HepG2 (cell line): ENCODE measurements around the gene ATXN1L. TPM values are rescaled to one million over a fixed set of nuclear protein-coding genes. Genes with fewer than 3 reads are reported as not detected.
A peak's percentile ranks its signal among the peaks of the same experiment; 100 is the strongest.

Source experiments
- AHDC1 ChIP-seq: sonication (generic); formaldehyde crosslinking; IDR thresholded peaks from 2 replicates; pipeline ENCODE4 v1.5.1; 2020; ENCODE audit warnings: mild to moderate bottlenecking, missing genetic modification reagents, borderline replicate concordance
- BATF2 ChIP-seq: sonication (generic); formaldehyde crosslinking; IDR thresholded peaks from 2 replicates; pipeline ENCODE4 v1.8.0; 2022; ENCODE audit warnings: mild to moderate bottlenecking, missing genetic modification reagents, moderate library complexity
- ELF3 ChIP-seq: IDR thresholded peaks from 2 replicates; pipeline ENCODE4 v1.6.1; 2016; ENCODE audit warnings: missing genetic modification reagents, missing compliant biosample characterization
- EZH2 ChIP-seq: conservative IDR thresholded peaks from 2 replicates; pipeline ENCODE4 v1.6.1; 2012; ENCODE audit warnings: mild to moderate bottlenecking, low read depth, low read length, moderate library complexity
- GATAD1 ChIP-seq: IDR thresholded peaks from 2 replicates; pipeline ENCODE4 v1.6.1; 2016; ENCODE audit warnings: missing genetic modification reagents, missing compliant biosample characterization
- GPBP1L1 ChIP-seq: sonication (generic); formaldehyde crosslinking; IDR thresholded peaks from 2 replicates; pipeline ENCODE4 v1.5.0; 2020; ENCODE audit warnings: mild to moderate bottlenecking, missing genetic modification reagents
- GRHL1 ChIP-seq: sonication (generic); formaldehyde crosslinking; conservative IDR thresholded peaks from 2 replicates; pipeline ENCODE4 v1.8.0; 2022; ENCODE audit warnings: missing genetic modification reagents
- ISL2 ChIP-seq: sonication (generic); formaldehyde crosslinking; IDR thresholded peaks from 2 replicates; pipeline ENCODE4 v1.5.0; 2020; ENCODE audit warnings: missing genetic modification reagents
- MED8 ChIP-seq: sonication (generic); formaldehyde crosslinking; IDR thresholded peaks from 2 replicates; pipeline ENCODE4 v1.8.1; 2023; ENCODE audit warnings: mild to moderate bottlenecking, missing genetic modification reagents; ENCODE audit not compliant: insufficient replicate concordance
- SNAPC2 ChIP-seq: sonication (generic); formaldehyde crosslinking; IDR thresholded peaks from 2 replicates; pipeline ENCODE4 v1.8.1; 2022; ENCODE audit warnings: mild to moderate bottlenecking, missing genetic modification reagents
- ZBTB2 ChIP-seq: sonication (generic); formaldehyde crosslinking; IDR thresholded peaks from 2 replicates; pipeline ENCODE4 v1.8.0; 2022; ENCODE audit warnings: low read depth, missing genetic modification reagents
- ZFP41 ChIP-seq: sonication (generic); formaldehyde crosslinking; IDR thresholded peaks from 2 replicates; pipeline ENCODE4 v1.4.0; 2020; ENCODE audit warnings: mild to moderate bottlenecking, missing genetic modification reagents, borderline replicate concordance
- ZNF30 ChIP-seq: sonication (generic); formaldehyde crosslinking; IDR thresholded peaks from 2 replicates; pipeline ENCODE4 v1.5.0; 2020; ENCODE audit warnings: mild to moderate bottlenecking, missing genetic modification reagents
- ZNF33B ChIP-seq: sonication (generic); formaldehyde crosslinking; IDR thresholded peaks from 2 replicates; pipeline ENCODE4 v1.5.1; 2020; ENCODE audit warnings: mild to moderate bottlenecking, missing genetic modification reagents
- ZNF639 ChIP-seq: conservative IDR thresholded peaks from 2 replicates; pipeline ENCODE4 v1.6.1; 2018; ENCODE audit warnings: missing genetic modification reagents
- ZNF7 ChIP-seq: IDR thresholded peaks from 2 replicates; pipeline ENCODE4 v1.6.1; 2016; ENCODE audit warnings: missing biosample characterization, missing genetic modification reagents
- polyA plus RNA-seq, 8 experiments: library from polyadenylated mRNA; depleted of rRNA in 3 of 8; stranded (reverse) in 7 of 8; unstranded in 1 of 8; fragments of >200 nt; fragmentation: Illumina TruSeq in 4 of 8; extraction: Trizol in 4 of 8; gene quantifications; 2 replicates each; pipeline versions ENCODE4 v1.2.1 to v1.2.3, GENCODE V29; 2011 to 2016; ENCODE audit warnings: low read depth in 4 of 8, missing spikeins in 1 of 8, mixed read lengths in 1 of 8; ENCODE audit not compliant: insufficient read depth in 1 of 8
- total RNA-seq, 5 experiments: library from RNA; depleted of rRNA; stranded (reverse); fragments of >200 nt; fragmentation: Illumina TruSeq; extraction: Trizol; gene quantifications; 2 replicates each; pipeline ENCODE4 v1.2.3, GENCODE V29; 2016; ENCODE audit warnings: low read depth in 1 of 5

ATXN1L gene
- total and polyA plus RNA-seq, 2 of the 13 experiments (the other 11 are each of a cell fraction or from before 2014, with no cell fraction given) = 20.0 to 22.4 TPM

- TF ChIP-seq GRHL1 (CRISPR knock-in tag) (no peak), GATAD1 (peak; percentile 95), GPBP1L1 (CRISPR knock-in tag) (no peak), EZH2 (no peak), SNAPC2 (CRISPR knock-in tag) (no peak), ELF3 (CRISPR knock-in tag) (peak; percentile 83), ZNF639 (CRISPR knock-in tag) (peak; percentile 82), AHDC1 (CRISPR knock-in tag) (no peak), ZBTB2 (CRISPR knock-in tag) (peak; percentile 83), BATF2 (CRISPR knock-in tag) (0 out of 2 replicates have a peak, but pooled peaks have one; percentile 50), ZFP41 (CRISPR knock-in tag) (no peak), ISL2 (CRISPR knock-in tag) (peak; percentile 77), ZNF30 (CRISPR knock-in tag) (no peak), ZNF33B (peak; percentile 48; the same call in 1 of the 2 replicates), MED8 (CRISPR knock-in tag) (peak; percentile 60), ZNF7 (CRISPR knock-in tag) (no peak)
Observed at GRCh38 chr16:71808593-71809459, 37.0 kb upstream of the ATXN1L start, which contains the start of gene AP1G1 (continued).
